OCI-LY1 (cell line): ENCODE data around the gene ODF4.

Experiments used
- CTCF ChIP-seq: fragments of 200-600 bp; sonication (generic), shearing (Covaris generic); IDR thresholded peaks from 2 replicates; pipeline ENCODE4 v1.5.1; 2017; ENCODE audit warnings: mild to moderate bottlenecking, antibody characterized with exemption, low read length, moderate library complexity, mixed read lengths
- EZH2 ChIP-seq: fragments of 200-600 bp; sonication (generic), shearing (Covaris generic); IDR thresholded peaks from 2 replicates; pipeline ENCODE4 v1.8.0; 2017; ENCODE audit warnings: borderline replicate concordance, mixed run types, mild to moderate bottlenecking, antibody characterized with exemption, low read length, moderate library complexity, mixed read lengths

DNA sequence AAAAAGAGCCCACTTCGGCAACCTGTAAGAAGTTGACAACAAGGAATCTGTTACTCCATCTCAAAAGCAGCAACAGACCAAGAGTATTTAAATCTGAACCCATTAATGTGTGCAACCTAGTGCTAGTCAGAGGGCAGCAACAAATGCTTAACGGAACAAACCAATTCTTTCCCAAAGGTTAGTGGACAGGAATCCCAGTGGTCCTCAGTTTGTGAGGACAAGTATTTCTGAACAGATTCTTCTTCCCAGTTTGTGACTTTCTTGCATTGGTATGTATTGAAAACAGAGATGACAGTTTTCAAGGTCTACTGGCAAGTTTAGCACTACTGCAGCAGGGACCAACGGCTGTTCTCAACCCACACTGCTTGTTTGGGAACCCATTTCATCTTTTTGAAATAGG lies 40.4 kb downstream of the ODF4 start:
- TF ChIP-seq CTCF (no peak), EZH2 (no peak)
